ENCODE results near the gene HIP1R. TPM values are rescaled to one million over a fixed set of nuclear protein-coding genes. Genes with fewer than 3 reads are reported as not detected.

The HIP1R gene
- total RNA-seq, 1 donor from 2014 or later = 22.2 TPM

GRCh38 chr12:122888232-122888752 lies 53.0 kb downstream of the HIP1R start:
- Histone ChIP-seq H2AFZ (ENCODE audit: low read depth, low read length) (peak overlapping the region; percentile 6), H3K4me1 (ENCODE audit: insufficient read depth, low read length) (peaks cover 61% of the 10 kb centered on the region), H3K79me2 (ENCODE audit: insufficient read depth, low read length) (peaks cover 98% of the 10 kb centered on the region), H3K9ac (ENCODE audit: low read length) (peak overlapping the region; percentile 63), H3K27ac (ENCODE audit: low read depth, low read length) (peak overlapping the region; percentile 86), H4K20me1 (ENCODE audit: insufficient read depth, low read length) (peaks cover 52% of the 10 kb centered on the region), H3K36me3 (ENCODE audit: insufficient read depth, low read length) (no peaks in the 10 kb centered on the region), H3K9me3 (ENCODE audit: insufficient read depth, low read depth, low read length) (no peaks in the 10 kb centered on the region), H3K4me2 (ENCODE audit: low read length) (peak overlapping the region; percentile 76), H3K27me3 (ENCODE audit: insufficient read depth, low read length) (no peaks in the 10 kb centered on the region), H3K4me3 (ENCODE audit: insufficient read depth, low read depth, low read length) (peak overlapping the region; percentile 1)
- Mint-ChIP-seq H3K27me3 (ENCODE audit: low read depth, unreplicated experiment) (no peaks in the 10 kb centered on the region), H3K4me1 (ENCODE audit: low read depth, unreplicated experiment) (peaks cover 60% of the 10 kb centered on the region), H3K27ac (ENCODE audit: unreplicated experiment) (peak overlapping the region; percentile 96), H3K36me3 (ENCODE audit: low read depth, unreplicated experiment) (no peaks in the 10 kb centered on the region), H3K9me3 (ENCODE audit: unreplicated experiment) (no peaks in the 10 kb centered on the region), H3K4me3 (ENCODE audit: unreplicated experiment) (peak overlapping the region; percentile 37)
- DNase-seq (ENCODE audit: low read depth) = peak; percentile 77
- FAIRE-seq = peak; percentile 41
- TF ChIP-seq CTCF (IDR thresholded peaks at IDR 0.05; ENCODE audit: insufficient read depth, low read depth, low read length) (no peak), EZH2 (IDR thresholded peaks at IDR 0.05; ENCODE audit: insufficient read depth, low read length) (no peak)

GRCh38 chr12:122889761-122890520 lies 54.7 kb downstream of the HIP1R start:
- H4K20me1 ChIP-seq (ENCODE audit: insufficient read depth, low read length) = peaks cover 51% of the 10 kb centered on the region
- Mint-ChIP-seq H3K4me3 (ENCODE audit: unreplicated experiment) (peak overlapping the region; percentile 21), H3K27ac (ENCODE audit: unreplicated experiment) (no peak overlapping the region), H3K9me3 (ENCODE audit: unreplicated experiment) (no peaks in the 10 kb centered on the region), H3K4me1 (ENCODE audit: low read depth, unreplicated experiment) (peaks cover 55% of the 10 kb centered on the region), H3K27me3 (ENCODE audit: low read depth, unreplicated experiment) (no peaks in the 10 kb centered on the region), H3K36me3 (ENCODE audit: low read depth, unreplicated experiment) (no peaks in the 10 kb centered on the region)
- H2AFZ ChIP-seq (ENCODE audit: low read depth, low read length) = no peak overlapping the region
- no peak overlapping the region for H3K4me2 ChIP-seq (ENCODE audit: low read length)
- no peaks in the 10 kb centered on the region for H3K36me3 ChIP-seq (ENCODE audit: insufficient read depth, low read length)
- peaks cover 98% of the 10 kb centered on the region for H3K79me2 ChIP-seq (ENCODE audit: insufficient read depth, low read length)
- H3K27ac ChIP-seq (ENCODE audit: low read depth, low read length) = peak overlapping the region; percentile 19
- H3K9ac ChIP-seq (ENCODE audit: low read length) = no peak overlapping the region
- TF ChIP-seq CTCF (IDR thresholded peaks at IDR 0.05; ENCODE audit: insufficient read depth, low read depth, low read length) (no peak), EZH2 (IDR thresholded peaks at IDR 0.05; ENCODE audit: insufficient read depth, low read length) (no peak)
- H3K27me3 ChIP-seq (ENCODE audit: insufficient read depth, low read length) = no peaks in the 10 kb centered on the region
- DNase-seq (ENCODE audit: low read depth) (no peak), FAIRE-seq (no peak)
- no peak overlapping the region for H3K4me3 ChIP-seq (ENCODE audit: insufficient read depth, low read depth, low read length)
- no peaks in the 10 kb centered on the region for H3K9me3 ChIP-seq (ENCODE audit: insufficient read depth, low read depth, low read length)
- H3K4me1 ChIP-seq (ENCODE audit: insufficient read depth, low read length) = peaks cover 72% of the 10 kb centered on the region

Measured in astrocyte (in vitro differentiated cells and primary cell).